HCT116 (cell line): ENCODE results near the gene FHL2. TPM values are rescaled to one million over a fixed set of nuclear protein-coding genes. Genes with fewer than 3 reads are reported as not detected.

ENCODE experiments used
- ATAC-seq: fragments of 200-7000 bp; cut with Tn5 transposase; 2 replicates; pipeline ENCODE4 v1.9.1; 2020; ENCODE audit warnings: mild to moderate bottlenecking, moderate library complexity
- BruUV-seq: library from RNA; stranded (reverse); fragments of 400-500 nt; replicated peaks from 2 replicates; lab custom pipeline; 2021; lab: Mats Ljungman, UMichigan
- CTCF ChIA-PET: fragments of 300-600 bp; sonication (Branson Sonifier 250); formaldehyde crosslinking; loops from one replicate; lab custom pipeline; 2021; ENCODE audit warnings: antibody characterized with exemption; lab: Charles Lee
- POLR2A ChIA-PET: fragments of 300-600, 350-600 bp; sonication (Branson Sonifier 250); formaldehyde crosslinking; loops from one replicate; lab custom pipeline; 2021; ENCODE audit warnings: antibody characterized with exemption; lab: Charles Lee
- RAD21 ChIA-PET, 2 experiments: fragments of 300-600 bp; sonication (Branson Sonifier 250); formaldehyde crosslinking; loops; one replicate each; lab custom pipeline; 2023; ENCODE audit warnings: low total read pairs in 2 of 2; ENCODE audit not compliant: uncharacterized antibody in 2 of 2, unreplicated experiment in 2 of 2, low non-redundant PET in 1 of 2; lab: Charles Lee
- DNase-seq: peaks from one replicate; pipeline ENCODE4 v3.0.0-alpha.2; 2010; ENCODE audit warnings: low read depth, low spot score
- H2AFZ ChIP-seq: fragments of 200-600 bp; shearing (Covaris generic), sonication (generic); 2 replicates; pipeline ENCODE4 v1.6.1; 2017; ENCODE audit warnings: low read depth, mixed run types, mixed read lengths, antibody characterized with exemption, low read length; ENCODE audit not compliant: poor library complexity, severe bottlenecking
- H3K27ac ChIP-seq: 2 replicates; pipeline ENCODE4 v1.5.1; 2012; ENCODE audit warnings: low read depth, low read length
- H3K27me3 ChIP-seq: fragments of 200-600 bp; sonication (generic); 2 replicates; pipeline ENCODE4 v1.6.1; 2016; ENCODE audit warnings: mixed run types, low read length, mixed read lengths; ENCODE audit not compliant: insufficient read depth
- H3K36me3 ChIP-seq, 2 experiments: fragments of 200-500 bp in 1 of 2; fragments of 200-600 bp in 1 of 2; sonication (Bioruptor generic) in 1 of 2; sonication (generic) in 1 of 2; 2 replicates each; pipeline versions ENCODE4 v1.5.1 to v1.6.1; 2014 to 2016; ENCODE audit warnings: low read length in 2 of 2, inconsistent platforms in 1 of 2, mixed read lengths in 1 of 2, mixed run types in 1 of 2; ENCODE audit not compliant: insufficient read depth in 2 of 2, control insufficient read depth in 1 of 2
- H3K4me1 ChIP-seq, 2 experiments: fragments of 200-600 bp in 1 of 2; sonication (generic) in 1 of 2; 2 replicates each; pipeline versions ENCODE4 v1.5.1 to v1.6.1; 2012 to 2017; ENCODE audit warnings: low read length in 2 of 2, inconsistent platforms in 1 of 2, mild to moderate bottlenecking in 1 of 2, mixed read lengths in 1 of 2, mixed run types in 1 of 2, moderate library complexity in 1 of 2; ENCODE audit not compliant: insufficient read depth in 2 of 2, control insufficient read depth in 1 of 2
- H3K4me2 ChIP-seq: fragments of 200-600 bp; sonication (generic); 2 replicates; pipeline ENCODE4 v1.6.1; 2017; ENCODE audit warnings: mixed run types, low read length, mixed read lengths
- H3K4me3 ChIP-seq, 2 experiments: fragments of 200-600 bp in 1 of 2; sonication (generic) in 1 of 2; replicated peaks in 1 of 2; 2 replicates each; pipeline ENCODE4 v1.5.1; 2011 to 2016; ENCODE audit warnings: low read length in 2 of 2, control low read depth in 1 of 2, low read depth in 1 of 2, mild to moderate bottlenecking in 1 of 2, mixed read lengths in 1 of 2, mixed run types in 1 of 2
- H3K79me2 ChIP-seq: fragments of 200-600 bp; sonication (generic); 2 replicates; pipeline ENCODE4 v1.6.1; 2017; ENCODE audit warnings: mild to moderate bottlenecking, mixed run types, low read length, moderate library complexity, mixed read lengths; ENCODE audit not compliant: insufficient read depth
- H3K9ac ChIP-seq: fragments of 200-600 bp; sonication (generic); 2 replicates; pipeline ENCODE4 v1.6.1; 2016; ENCODE audit warnings: low read length, mixed read lengths
- H3K9me2 ChIP-seq: fragments of 200-600 bp; sonication (generic), shearing (Covaris generic); 2 replicates; pipeline ENCODE4 v1.6.1; 2017; ENCODE audit warnings: mixed run types, mild to moderate bottlenecking, moderate library complexity; ENCODE audit not compliant: insufficient read depth
- H3K9me3 ChIP-seq, 2 experiments: fragments of 200-500 bp in 1 of 2; fragments of 200-600 bp in 1 of 2; sonication (Bioruptor generic) in 1 of 2; sonication (generic) in 1 of 2; 2 replicates each; pipeline ENCODE4 v1.6.1; 2014 to 2017; ENCODE audit warnings: low read length in 2 of 2, mixed read lengths in 2 of 2, inconsistent platforms in 1 of 2, low read depth in 1 of 2, mild to moderate bottlenecking in 1 of 2, mixed run types in 1 of 2, moderate library complexity in 1 of 2; ENCODE audit not compliant: control insufficient read depth in 1 of 2, insufficient read depth in 1 of 2
- H4K20me1 ChIP-seq: fragments of 200-600 bp; sonication (generic), shearing (Covaris generic); 2 replicates; pipeline ENCODE4 v1.6.1; 2017; ENCODE audit warnings: mixed run types, mild to moderate bottlenecking, moderate library complexity; ENCODE audit not compliant: insufficient read depth
- ATF3 ChIP-seq: IDR thresholded peaks from 2 replicates; pipeline ENCODE4 v1.6.1; 2012
- CBX3 ChIP-seq: IDR thresholded peaks from 2 replicates; pipeline ENCODE4 v1.6.1; 2012; ENCODE audit warnings: low read depth
- ELF1 ChIP-seq: IDR thresholded peaks from 2 replicates; pipeline ENCODE4 v1.6.1; 2012; ENCODE audit warnings: low read depth, borderline replicate concordance
- EZH2 ChIP-seq: fragments of 200-600 bp; sonication (generic); IDR thresholded peaks from 2 replicates; pipeline ENCODE4 v1.6.1; 2017; ENCODE audit warnings: antibody characterized with exemption, mixed run types
- JUND ChIP-seq: IDR thresholded peaks from 2 replicates; pipeline ENCODE4 v1.6.1; 2012
- POLR2A ChIP-seq: IDR thresholded peaks from 2 replicates; pipeline ENCODE4 v1.7.0; 2011; ENCODE audit warnings: borderline replicate concordance; ENCODE audit not compliant: insufficient read depth, insufficient read length; ENCODE audit errors: extremely low read depth
- RAD21 ChIP-seq: IDR thresholded peaks from 2 replicates; pipeline ENCODE4 v1.6.1; 2012; ENCODE audit warnings: low read depth, mild to moderate bottlenecking
- SP1 ChIP-seq: IDR thresholded peaks from 2 replicates; pipeline ENCODE4 v1.6.1; 2012; ENCODE audit warnings: low read depth
- ZBTB33 ChIP-seq: IDR thresholded peaks from 2 replicates; pipeline ENCODE4 v1.6.1; 2011; ENCODE audit warnings: mild to moderate bottlenecking, low read length, moderate library complexity; ENCODE audit not compliant: insufficient replicate concordance; ENCODE audit errors: extremely low read depth
- intact Hi-C: fragments of 100-400 bp; cut with micrococcal nuclease; formaldehyde crosslinking; loops from 2 replicates; pipeline ENCODE4 v1.10.0; 2022
- total RNA-seq: library from RNA; stranded (reverse); gene quantifications from one replicate; pipeline ENCODE4 v1.2.1, GENCODE V29; 2021; ENCODE audit not compliant: unreplicated experiment

Gene FHL2
- total RNA-seq, 1 experiment from 2014 or later = 86.6 TPM

GRCh38 chr2:105432044-105432399, 33.2 kb upstream of the FHL2 start:
- Histone ChIP-seq H3K4me2 (no peak overlapping the region), H3K9ac (no peak overlapping the region), H3K27me3 (no peaks in the 10 kb centered on the region), H3K27ac (no peak overlapping the region), H3K9me2 (no peaks in the 10 kb centered on the region), H3K79me2 (no peaks in the 10 kb centered on the region), H3K36me3 (no peaks in the 10 kb centered on the region), H3K4me3 (no peak overlapping the region), H3K4me1 (no peaks in the 10 kb centered on the region), H3K9me3 (no peaks in the 10 kb centered on the region), H4K20me1 (no peaks in the 10 kb centered on the region), H2AFZ (no peak overlapping the region)
- POLR2A ChIA-PET = no interaction called here
- RAD21 ChIA-PET = no interaction called here
- no peak for ATAC-seq
- BruUV-seq = no TSS peak
- TF ChIP-seq SP1 = no peak
- no peak for TF ChIP-seq POLR2A
- no peak for TF ChIP-seq EZH2
- no peak for TF ChIP-seq JUND
- no peak for TF ChIP-seq ELF1
- TF ChIP-seq ZBTB33 = no peak
- TF ChIP-seq ATF3 = no peak
- TF ChIP-seq CBX3 = no peak
- TF ChIP-seq RAD21 = no peak
- CTCF ChIA-PET = no interaction called here
- no peak for DNase-seq
- intact Hi-C loops = no loop called here
